Measurements from ENCODE around the gene PPM1L. TPM values are rescaled to one million over a fixed set of nuclear protein-coding genes. Genes with fewer than 3 reads are reported as not detected.

The PPM1L gene
- total RNA-seq, 1 donor from 2014 or later: 1.0 TPM

- DNase-seq: no peak
Measured at GRCh38 chr3:160810362-160811236, 54.6 kb downstream of the PPM1L start.

GRCh38 chr3:160811237-160811548, 55.2 kb downstream of the PPM1L start:
- DNase-seq: no peak

- DNase-seq: no peak
Measured at GRCh38 chr3:160812304-160812703, 56.3 kb downstream of the PPM1L start.

GRCh38 chr3:160815280-160815679, 59.2 kb downstream of the PPM1L start:
- DNase-seq: no peak

GRCh38 chr3:160820022-160820421, 64.0 kb downstream of the PPM1L start:
- DNase-seq: no peak

GRCh38 chr3:160820430-160820829, 64.4 kb downstream of the PPM1L start:
- DNase-seq: no peak

- no peak for DNase-seq
Measured at GRCh38 chr3:160822936-160823335, 66.9 kb downstream of the PPM1L start.

- no peak for DNase-seq
Measured at GRCh38 chr3:160825311-160825800, 69.3 kb downstream of the PPM1L start.

GRCh38 chr3:160826408-160826807, 70.4 kb downstream of the PPM1L start:
- no peak for DNase-seq

GRCh38 chr3:160826991-160827390, 71.0 kb downstream of the PPM1L start:
- DNase-seq: no peak

GRCh38 chr3:160827516-160827915, 71.5 kb downstream of the PPM1L start:
- DNase-seq: no peak

- no peak for DNase-seq
Measured at GRCh38 chr3:160828880-160829279, 72.8 kb downstream of the PPM1L start.

- DNase-seq: no peak
Measured at GRCh38 chr3:160829486-160830009, 73.5 kb downstream of the PPM1L start.

GRCh38 chr3:160830796-160831195, 74.8 kb downstream of the PPM1L start:
- no peak for DNase-seq

GRCh38 chr3:160831401-160831800, 75.4 kb downstream of the PPM1L start:
- no peak for DNase-seq

GRCh38 chr3:160837394-160837980, 81.5 kb downstream of the PPM1L start:
- no peak for DNase-seq

GRCh38 chr3:160840590-160840989, 84.6 kb downstream of the PPM1L start:
- no peak for DNase-seq

- DNase-seq: no peak
Measured at GRCh38 chr3:160841455-160841854, 85.4 kb downstream of the PPM1L start.

- no peak for DNase-seq
Measured at GRCh38 chr3:160842021-160843005, 86.3 kb downstream of the PPM1L start.

- peak; percentile 15 for DNase-seq
Measured at GRCh38 chr3:160851629-160852210, 95.7 kb downstream of the PPM1L start.

GRCh38 chr3:160852856-160853255, 96.8 kb downstream of the PPM1L start:
- DNase-seq: no peak

GRCh38 chr3:160856450-160856849, 100.4 kb downstream of the PPM1L start:
- no peak for DNase-seq
